H7 (cell line): ENCODE measurements around the gene BNC2. TPM values are rescaled to one million over a fixed set of nuclear protein-coding genes. Genes with fewer than 3 reads are reported as not detected.
A peak's percentile ranks its signal among the peaks of the same experiment; 100 is the strongest.
"Not testable (repeated sequence)": the region's sequence is repeated elsewhere in the genome, so short reads cannot be mapped to it uniquely, and the experiment has no call there.

Experiments used
- DNase-seq: peaks from one replicate; pipeline ENCODE4 v3.0.0; 2012
- H3K27me3 ChIP-seq: 2 replicates; pipeline ENCODE4 v1.6.0; 2011; ENCODE audit warnings: mild to moderate bottlenecking, low read length; ENCODE audit not compliant: control insufficient read depth, insufficient read depth
- H3K36me3 ChIP-seq: replicated peaks from 2 replicates; pipeline ENCODE4 v1.5.1; 2011; ENCODE audit warnings: low read length; ENCODE audit not compliant: control insufficient read depth, insufficient read depth
- H3K4me3 ChIP-seq: 2 replicates; pipeline ENCODE4 v1.5.1; 2011; ENCODE audit warnings: low read depth, mild to moderate bottlenecking, control low read depth, low read length, moderate library complexity; ENCODE audit not compliant: insufficient read depth
- total RNA-seq: library from RNA; depleted of rRNA; stranded (reverse); fragments of >200 nt; shearing (Covaris generic); gene quantifications from 2 replicates; pipeline ENCODE4 v1.2.3, GENCODE V29; 2014

The BNC2 gene
- total RNA-seq, 1 experiment from 2014 or later = 7.9 TPM

- Histone ChIP-seq H3K36me3 (no peaks in the 10 kb centered on the region), H3K4me3 (no peak overlapping the region), H3K27me3 (no peaks in the 10 kb centered on the region)
- DNase-seq = no peak
Measured at GRCh38 chr9:16484180-16484579, 386.3 kb downstream of the BNC2 start.

- DNase-seq = no peak
Measured at GRCh38 chr9:16482764-16483163, 387.7 kb downstream of the BNC2 start.

GRCh38 chr9:16480584-16480983, 389.9 kb downstream of the BNC2 start:
- not testable (repeated sequence) for DNase-seq, H3K4me3 ChIP-seq, H3K27me3 ChIP-seq, H3K36me3 ChIP-seq

More at GRCh38 chr9:16482764-16483163, 387.7 kb downstream of the BNC2 start:
- Histone ChIP-seq H3K36me3 (no peaks in the 10 kb centered on the region), H3K4me3 (no peak overlapping the region), H3K27me3 (no peaks in the 10 kb centered on the region)

- H3K36me3 ChIP-seq = peaks cover 1% of the 10 kb centered on the region; the same call in 1 of the 2 replicates
- H3K4me3 ChIP-seq = no peak overlapping the region
- H3K27me3 ChIP-seq = no peaks in the 10 kb centered on the region
- no peak for DNase-seq
Measured at GRCh38 chr9:16475996-16476395, 394.5 kb downstream of the BNC2 start.

GRCh38 chr9:16475257-16475656, 395.2 kb downstream of the BNC2 start:
- H3K27me3 ChIP-seq = no peaks in the 10 kb centered on the region

GRCh38 chr9:16469184-16469583, 401.3 kb downstream of the BNC2 start:
- H3K27me3 ChIP-seq = no peaks in the 10 kb centered on the region
- no peak overlapping the region for H3K4me3 ChIP-seq
- H3K36me3 ChIP-seq = peaks cover 1% of the 10 kb centered on the region; the same call in 1 of the 2 replicates
- DNase-seq = no peak

More at GRCh38 chr9:16475257-16475656, 395.2 kb downstream of the BNC2 start:
- H3K4me3 ChIP-seq = no peak overlapping the region
- no peak for DNase-seq
- peaks cover 1% of the 10 kb centered on the region; the same call in 1 of the 2 replicates for H3K36me3 ChIP-seq

- Histone ChIP-seq H3K4me3 (no peak overlapping the region), H3K36me3 (no peaks in the 10 kb centered on the region), H3K27me3 (no peaks in the 10 kb centered on the region)
- DNase-seq = peak; percentile 18
Measured at GRCh38 chr9:16461851-16462250, 408.6 kb downstream of the BNC2 start.

GRCh38 chr9:16461137-16461840, 409.2 kb downstream of the BNC2 start:
- H3K27me3 ChIP-seq = no peaks in the 10 kb centered on the region
- H3K4me3 ChIP-seq = no peak overlapping the region
- H3K36me3 ChIP-seq = no peaks in the 10 kb centered on the region
- DNase-seq = peak; percentile 79

GRCh38 chr9:16460696-16461095, 409.8 kb downstream of the BNC2 start:
- no peak overlapping the region for H3K4me3 ChIP-seq
- H3K36me3 ChIP-seq = no peaks in the 10 kb centered on the region
- H3K27me3 ChIP-seq = no peaks in the 10 kb centered on the region
- no peak for DNase-seq

GRCh38 chr9:16459421-16460148, 410.9 kb downstream of the BNC2 start:
- Histone ChIP-seq H3K27me3 (no peaks in the 10 kb centered on the region), H3K36me3 (no peaks in the 10 kb centered on the region), H3K4me3 (no peak overlapping the region)
- no peak for DNase-seq

GRCh38 chr9:16458696-16459420, 411.6 kb downstream of the BNC2 start:
- no peaks in the 10 kb centered on the region for H3K36me3 ChIP-seq
- no peaks in the 10 kb centered on the region for H3K27me3 ChIP-seq
- no peak overlapping the region for H3K4me3 ChIP-seq
- DNase-seq = no peak

- no peaks in the 10 kb centered on the region for H3K27me3 ChIP-seq
- no peak for DNase-seq
- no peak overlapping the region for H3K4me3 ChIP-seq
Measured at GRCh38 chr9:16455842-16456241, 414.6 kb downstream of the BNC2 start.

GRCh38 chr9:16453390-16453789, 417.1 kb downstream of the BNC2 start:
- no peaks in the 10 kb centered on the region for H3K36me3 ChIP-seq
- H3K27me3 ChIP-seq = no peaks in the 10 kb centered on the region
- DNase-seq = no peak
- H3K4me3 ChIP-seq = no peak overlapping the region

More at GRCh38 chr9:16455842-16456241, 414.6 kb downstream of the BNC2 start:
- no peaks in the 10 kb centered on the region for H3K36me3 ChIP-seq

- Histone ChIP-seq H3K36me3 (no peaks in the 10 kb centered on the region), H3K27me3 (no peaks in the 10 kb centered on the region), H3K4me3 (no peak overlapping the region)
- no peak for DNase-seq
Measured at GRCh38 chr9:16450578-16450977, 419.9 kb downstream of the BNC2 start.
